GM12891 (cell line): ENCODE measurements around the gene SIRT5.

ENCODE experiments used
- PAX5 ChIP-seq: IDR thresholded peaks from 2 replicates; pipeline ENCODE4 v1.6.1; 2011; ENCODE audit warnings: low read length, moderate library complexity, mild to moderate bottlenecking; ENCODE audit not compliant: insufficient read depth, severe bottlenecking
- POLR2A ChIP-seq: IDR thresholded peaks from 2 replicates; pipeline ENCODE4 v1.6.1; 2011; ENCODE audit warnings: low read depth, low read length, control low read depth
- POLR2AphosphoS5 ChIP-seq: IDR thresholded peaks from 2 replicates; pipeline ENCODE4 v1.6.1; 2011; ENCODE audit warnings: low read depth, low read length, control low read depth
- SPI1 ChIP-seq: IDR thresholded peaks from 2 replicates; pipeline ENCODE4 v1.6.1; 2011; ENCODE audit warnings: low read depth, low read length, control low read depth
- TAF1 ChIP-seq: IDR thresholded peaks from 2 replicates; pipeline ENCODE4 v1.6.1; 2011; ENCODE audit warnings: low read depth, low read length, control low read depth

GRCh38 chr6:13635948-13636658 is 61.7 kb downstream of the SIRT5 start:
- TF ChIP-seq POLR2A: no peak
- no peak for TF ChIP-seq TAF1
- TF ChIP-seq PAX5: no peak
- TF ChIP-seq SPI1: no peak
- TF ChIP-seq POLR2AphosphoS5: no peak
